ENCODE results near the gene BSND. TPM values are rescaled to one million over a fixed set of nuclear protein-coding genes. Genes with fewer than 3 reads are reported as not detected.

Gene BSND
- total RNA-seq, 2 donors from 2014 or later: not detected

GRCh38 chr1:55006931-55007330 is 8.2 kb downstream of the BSND start:
- Histone ChIP-seq H3K4me1 (no peaks in the 10 kb centered on the region), H3K36me3 (no peaks in the 10 kb centered on the region), H3K27me3 (no peaks in the 10 kb centered on the region), H3K27ac (no peak overlapping the region), H3K4me3 (no peak overlapping the region), H3K9me3 (no peaks in the 10 kb centered on the region)
- TF ChIP-seq CTCF (IDR thresholded peaks at IDR 0.05): no peak
- no peak for DNase-seq (ENCODE audit: low spot score)

DNA sequence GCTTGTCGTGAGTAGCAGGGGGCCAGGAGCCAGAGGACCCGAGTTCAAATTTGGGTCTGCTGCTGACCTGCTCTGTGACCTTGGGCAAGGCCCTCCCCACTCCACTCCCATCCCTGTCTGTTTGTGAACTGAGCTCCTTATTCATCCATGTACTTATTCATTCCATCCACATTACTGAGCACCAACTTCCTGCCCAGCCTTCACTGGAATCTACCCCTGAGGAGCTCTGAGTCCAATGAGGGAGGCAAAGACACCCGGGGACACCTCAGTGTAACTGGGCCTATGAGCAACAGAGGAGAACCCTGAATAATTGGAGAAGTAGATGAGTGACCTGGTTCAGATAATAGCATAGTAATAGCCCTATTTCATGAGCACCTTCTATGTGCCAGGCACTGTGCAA is 8.9 kb downstream of the BSND start:
- Histone ChIP-seq H3K4me3 (no peak overlapping the region), H3K27me3 (no peaks in the 10 kb centered on the region), H3K4me1 (no peaks in the 10 kb centered on the region), H3K36me3 (no peaks in the 10 kb centered on the region), H3K9me3 (no peaks in the 10 kb centered on the region), H3K27ac (no peak overlapping the region)
- no peak for DNase-seq (ENCODE audit: low spot score)
- TF ChIP-seq CTCF (IDR thresholded peaks at IDR 0.05): no peak

GRCh38 chr1:55010194-55010886 is 11.6 kb downstream of the BSND start:
- H3K4me3 ChIP-seq: no peak overlapping the region

GRCh38 chr1:55010887-55011217 is 12.1 kb downstream of the BSND start:
- no peaks in the 10 kb centered on the region for H3K36me3 ChIP-seq
- H3K4me1 ChIP-seq: no peaks in the 10 kb centered on the region
- H3K9me3 ChIP-seq: no peaks in the 10 kb centered on the region
- no peak for TF ChIP-seq CTCF (IDR thresholded peaks at IDR 0.05)
- H3K27me3 ChIP-seq: no peaks in the 10 kb centered on the region
- no peak for DNase-seq (ENCODE audit: low spot score)
- no peak overlapping the region for H3K4me3 ChIP-seq
- H3K27ac ChIP-seq: no peak overlapping the region

More at GRCh38 chr1:55010194-55010886, 11.6 kb downstream of the BSND start:
- Histone ChIP-seq H3K27ac (no peak overlapping the region), H3K4me1 (no peaks in the 10 kb centered on the region), H3K36me3 (no peaks in the 10 kb centered on the region), H3K9me3 (no peaks in the 10 kb centered on the region), H3K27me3 (no peaks in the 10 kb centered on the region)
- no peak for TF ChIP-seq CTCF (IDR thresholded peaks at IDR 0.05)
- no peak for DNase-seq (ENCODE audit: low spot score)

GRCh38 chr1:55012661-55013060 is 13.9 kb downstream of the BSND start:
- H3K27ac ChIP-seq: no peak overlapping the region
- no peaks in the 10 kb centered on the region for H3K36me3 ChIP-seq
- no peaks in the 10 kb centered on the region for H3K4me1 ChIP-seq
- DNase-seq (ENCODE audit: low spot score): no peak
- no peaks in the 10 kb centered on the region for H3K27me3 ChIP-seq
- no peaks in the 10 kb centered on the region for H3K9me3 ChIP-seq
- no peak overlapping the region for H3K4me3 ChIP-seq
- no peak for TF ChIP-seq CTCF (IDR thresholded peaks at IDR 0.05)

DNA sequence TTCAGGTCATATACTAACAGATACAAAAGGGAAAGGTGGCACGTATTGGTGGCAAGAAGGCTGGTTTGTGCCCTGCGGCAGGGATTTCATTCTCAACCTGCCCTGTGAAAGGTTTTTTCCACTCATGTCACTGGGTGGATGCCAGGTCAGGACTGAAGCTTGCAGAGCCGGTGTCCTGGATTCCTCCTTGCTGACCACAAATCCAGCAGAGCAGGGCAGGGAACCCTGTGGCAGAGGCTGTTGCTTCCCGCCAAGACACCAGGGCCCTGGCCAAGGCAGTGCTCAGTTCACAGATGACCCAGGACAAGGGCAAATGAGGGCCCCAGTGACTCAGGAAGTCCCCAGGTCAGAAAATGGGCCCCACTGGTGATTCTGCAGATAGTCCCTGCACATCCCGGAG is 16.4 kb downstream of the BSND start:
- H3K4me3 ChIP-seq: no peak overlapping the region
- H3K9me3 ChIP-seq: no peaks in the 10 kb centered on the region
- H3K27me3 ChIP-seq: no peaks in the 10 kb centered on the region
- no peak for TF ChIP-seq CTCF (IDR thresholded peaks at IDR 0.05)
- no peaks in the 10 kb centered on the region for H3K4me1 ChIP-seq
- no peak for DNase-seq (ENCODE audit: low spot score)
- no peaks in the 10 kb centered on the region for H3K36me3 ChIP-seq
- H3K27ac ChIP-seq: no peak overlapping the region

All from right atrium auricular region (tissue), 2 donors.